Tongue (tissue), 3 donors: Measurements from ENCODE around the gene ABCC9. TPM values are rescaled to one million over a fixed set of nuclear protein-coding genes. Genes with fewer than 3 reads are reported as not detected.
A peak's percentile ranks its signal among the peaks of the same experiment; 100 is the strongest.

ENCODE experiments used
- DNase-seq: peaks from one replicate; pipeline ENCODE4 v3.0.0-alpha.2; 2015
- small RNA-seq: library from RNA; depleted of rRNA; stranded (forward); fragments of <200 nt; gene quantifications from one replicate; pipeline ENCODE3, GENCODE V24; 2014; ENCODE audit warnings: low replicate concordance
- total RNA-seq: library from RNA; depleted of rRNA; stranded (reverse); fragments of >200 nt; gene quantifications from one replicate; pipeline ENCODE4 v1.2.3, GENCODE V29; 2014

ABCC9 gene
- total RNA-seq, 1 donor from 2014 or later, result 121 TPM

GRCh38 chr12:21774358-21775132 lies 166.7 kb downstream of the ABCC9 start, which contains the start of gene KCNJ8:
Gene KCNJ8, minus strand, starts transcription at chr12:21774706. Its CDS starts 1,090 bp downstream, at chr12:21773616.
- DNase-seq, result peak; percentile 72

DNA sequence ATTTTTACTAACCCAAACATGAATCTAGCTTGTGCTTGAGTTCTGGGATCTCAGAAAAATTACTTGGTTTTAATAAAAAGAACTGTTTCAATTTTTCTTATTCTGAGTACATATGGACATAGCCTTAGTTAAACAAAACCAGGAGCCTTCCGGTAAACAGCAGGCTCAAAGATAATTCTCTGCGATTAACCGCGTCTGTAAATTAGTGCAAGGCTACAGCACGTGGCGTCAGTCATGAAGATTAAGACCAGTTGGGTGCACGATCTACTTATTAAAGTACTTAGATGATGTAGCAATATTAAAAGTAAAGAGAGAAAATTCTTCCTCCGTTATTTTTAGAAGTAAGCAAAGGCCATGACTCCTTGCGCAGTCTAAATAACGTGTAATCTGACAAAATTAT lies 167.4 kb downstream of the ABCC9 start:
- peak; percentile 25 for DNase-seq

DNA sequence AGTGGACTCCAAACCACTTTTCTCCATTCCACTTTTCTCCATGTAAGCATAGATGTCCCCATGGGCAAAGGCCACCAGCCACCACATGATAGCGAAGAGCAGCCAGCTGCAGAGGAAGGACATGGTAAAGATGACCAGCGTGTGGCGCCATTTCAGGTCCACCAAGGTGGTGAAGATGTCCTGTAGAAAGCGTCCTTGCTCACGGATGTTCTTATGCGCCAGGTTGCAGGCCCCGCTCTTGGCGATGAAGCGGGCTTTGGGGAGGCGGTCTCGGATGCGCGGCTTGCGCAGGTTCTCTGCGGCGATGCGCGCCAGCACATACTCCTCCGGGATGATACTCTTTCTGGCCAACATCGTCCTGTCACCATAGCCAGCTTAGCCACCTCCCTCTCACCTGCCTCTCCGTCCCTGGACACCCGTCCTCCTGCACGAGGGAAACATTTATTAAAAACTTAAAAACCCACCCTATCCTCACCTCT lies 167.9 kb downstream of the ABCC9 start:
- DNase-seq, result peak; percentile 55

DNA sequence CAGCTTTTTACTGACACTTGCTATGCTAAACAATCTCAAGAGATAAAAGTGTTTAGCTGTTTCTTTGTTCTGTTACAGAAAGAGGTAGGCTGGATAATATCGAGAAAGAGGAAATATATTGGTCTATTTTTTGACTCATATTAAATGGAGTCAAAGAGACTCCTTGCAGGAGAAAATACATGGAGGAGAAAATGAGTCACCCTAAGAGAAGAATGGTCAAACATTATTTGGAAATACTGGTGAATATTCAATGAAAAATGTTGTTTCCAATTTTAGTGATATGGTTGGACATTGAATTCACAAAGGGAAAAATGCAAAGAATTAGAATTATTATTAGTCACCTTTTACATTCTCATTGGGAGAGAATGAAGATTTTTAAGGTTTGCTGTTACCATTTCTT lies 169.9 kb downstream of the ABCC9 start:
- no peak for DNase-seq

DNA sequence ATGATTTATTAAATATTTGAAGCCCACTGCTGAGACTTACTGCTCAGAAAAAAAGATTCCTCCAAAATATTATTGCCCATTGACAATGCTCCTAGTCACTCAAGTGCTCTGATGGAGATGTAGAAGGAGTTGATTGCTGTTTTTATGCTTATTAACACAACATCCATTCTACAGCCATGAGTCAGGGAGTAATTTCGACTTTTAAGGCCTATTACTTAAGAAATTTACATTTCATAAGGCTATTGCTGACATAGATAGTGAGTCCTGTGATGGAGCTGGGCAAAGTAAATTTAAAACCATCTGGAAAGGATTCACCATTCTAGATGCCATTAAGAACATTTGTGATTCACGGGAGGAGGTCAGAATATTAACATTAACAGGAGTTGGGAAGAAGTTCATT lies 171.9 kb downstream of the ABCC9 start:
- DNase-seq, result no peak

- no peak for DNase-seq
These were observed 174.8 kb downstream of the ABCC9 start for GRCh38 chr12:21766403-21766802.

GRCh38 chr12:21764950-21765349 lies 176.3 kb downstream of the ABCC9 start:
- no peak for DNase-seq

DNA sequence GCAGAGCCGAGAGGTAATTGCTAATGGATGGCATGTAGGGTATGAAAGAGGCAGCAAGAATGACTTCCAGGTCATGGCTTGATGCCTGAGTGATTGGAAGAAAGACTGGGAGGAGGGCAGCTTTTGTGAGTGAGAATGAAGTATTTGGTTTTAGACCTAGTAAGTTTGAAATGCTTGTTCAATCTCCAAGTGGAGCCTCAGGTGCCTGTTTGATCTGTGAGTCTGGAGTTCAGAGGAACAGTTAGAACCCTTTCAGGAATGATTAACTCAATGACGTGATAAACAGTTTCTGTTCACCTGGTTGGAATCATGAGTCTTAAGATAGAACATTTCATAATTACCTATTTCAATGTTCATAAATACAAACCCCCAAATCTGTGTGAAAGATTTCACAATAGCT lies 177.2 kb downstream of the ABCC9 start:
- no peak for DNase-seq

DNA sequence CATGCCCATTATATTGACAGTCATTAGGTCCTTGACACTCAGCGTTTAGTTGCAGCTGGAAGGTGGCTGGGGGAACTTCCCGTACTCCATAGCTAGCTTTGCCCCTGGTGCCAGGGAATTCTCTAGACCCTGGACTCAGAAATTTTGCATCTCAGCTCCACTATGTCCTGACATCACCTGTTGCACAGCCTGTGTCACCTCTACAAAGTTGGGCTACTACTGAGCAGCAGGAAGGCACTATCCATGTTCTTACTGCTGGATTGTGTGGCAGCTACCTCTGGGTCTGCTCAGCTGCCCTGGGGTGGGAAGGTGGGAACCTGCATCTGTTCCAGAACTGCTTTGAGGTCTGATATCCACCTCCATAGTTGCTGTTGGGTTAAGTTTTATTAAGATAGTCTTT lies 177.7 kb downstream of the ABCC9 start:
- no peak for DNase-seq

GRCh38 chr12:21759737-21760136 lies 181.5 kb downstream of the ABCC9 start:
- no peak for DNase-seq

GRCh38 chr12:21757735-21758134 lies 183.5 kb downstream of the ABCC9 start:
- no peak for DNase-seq

DNA sequence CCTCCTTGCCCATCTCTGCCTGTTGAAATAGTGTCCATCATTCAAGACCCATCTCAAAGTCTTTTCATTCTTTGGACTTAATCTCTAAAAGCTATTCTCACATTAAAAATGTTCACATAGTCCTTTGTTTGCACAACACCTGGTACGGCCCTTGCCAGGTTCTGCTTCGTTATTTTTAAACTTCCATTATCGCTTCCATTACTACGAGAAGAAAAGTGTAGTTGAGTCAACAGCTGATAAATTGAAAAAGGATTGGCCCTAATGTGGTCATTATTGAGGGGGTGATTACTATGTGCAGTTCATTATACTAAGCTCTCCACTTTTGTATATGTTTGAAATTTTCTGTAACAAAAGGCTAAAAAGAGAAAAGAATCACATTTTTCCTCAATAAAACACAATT lies 184.5 kb downstream of the ABCC9 start:
- no peak for DNase-seq

DNA sequence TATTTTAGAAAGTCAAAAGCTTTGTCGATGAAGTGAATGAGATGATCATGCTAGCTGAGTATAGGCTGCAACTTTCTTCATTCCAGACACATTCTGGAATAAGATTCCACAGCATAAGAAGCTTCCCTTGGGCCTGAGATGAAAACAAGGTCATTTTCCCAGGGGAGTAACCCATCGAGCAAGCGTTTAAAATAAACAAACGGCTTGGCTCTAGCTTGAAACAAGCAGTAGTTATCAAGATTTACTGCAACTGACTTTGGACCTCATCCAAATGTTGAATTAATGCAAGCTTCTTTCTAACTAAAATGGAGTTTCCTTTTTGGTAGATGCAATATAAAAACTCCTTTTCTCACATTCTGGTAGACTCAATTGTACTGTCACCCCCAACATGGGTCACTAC lies 189.7 kb downstream of the ABCC9 start:
- DNase-seq, result peak; percentile 12

Small RNAs within 50 kb of the gene (small RNA-seq; reads per million reads assigned to genes)
- not detected for gene AC008250.2

Other genes starting within 250 kb of the ABCC9 start
- 50.1 TPM for gene KCNJ8, start 166.7 kb downstream of the ABCC9 start, total RNA-seq
- 27.0 TPM for gene CMAS, start 104.8 kb upstream of the ABCC9 start, total RNA-seq